GM12875 (cell line): Measurements from ENCODE around the gene CCDC190.

ENCODE experiments used
- H3K4me3 ChIP-seq: one replicate; pipeline ENCODE4 v1.5.1; 2011; ENCODE audit warnings: low read depth, low read length, control low read depth
- CTCF ChIP-seq: IDR thresholded peaks from 2 replicates; pipeline ENCODE4 v1.5.1; 2011; ENCODE audit warnings: low read depth, mild to moderate bottlenecking, control low read depth, inconsistent platforms, low read length, moderate library complexity, borderline replicate concordance; ENCODE audit not compliant: insufficient read depth

Gene CCDC190

GRCh38 chr1:162847839-162848453 is 13.0 kb downstream of the CCDC190 start:
- TF ChIP-seq CTCF = peak; percentile 73
- no peak overlapping the region for H3K4me3 ChIP-seq

- TF ChIP-seq CTCF = no peak
- H3K4me3 ChIP-seq = no peak overlapping the region
Observed at GRCh38 chr1:162846256-162847212, 14.4 kb downstream of the CCDC190 start.

- TF ChIP-seq CTCF = no peak
Observed at GRCh38 chr1:162844153-162844552, 16.8 kb downstream of the CCDC190 start.

GRCh38 chr1:162840250-162840839 is 20.6 kb downstream of the CCDC190 start:
- no peak for TF ChIP-seq CTCF
- H3K4me3 ChIP-seq = no peak overlapping the region

More at GRCh38 chr1:162844153-162844552, 16.8 kb downstream of the CCDC190 start:
- H3K4me3 ChIP-seq = no peak overlapping the region

- TF ChIP-seq CTCF = no peak
Observed at GRCh38 chr1:162838863-162839262, 22.1 kb downstream of the CCDC190 start.

GRCh38 chr1:162835157-162835899 is 25.6 kb downstream of the CCDC190 start:
- no peak overlapping the region for H3K4me3 ChIP-seq
- TF ChIP-seq CTCF = no peak

More at GRCh38 chr1:162838863-162839262, 22.1 kb downstream of the CCDC190 start:
- H3K4me3 ChIP-seq = no peak overlapping the region
